GM12878 (cell line): ENCODE results near the gene RBKS.

Experiments used
- ATF3 ChIP-seq: IDR thresholded peaks from 2 replicates; pipeline ENCODE4 v1.6.1; 2011; ENCODE audit warnings: low read depth, mild to moderate bottlenecking, low read length, moderate library complexity, borderline replicate concordance; ENCODE audit errors: extremely low read depth
- EED ChIP-seq: sonication (generic); IDR thresholded peaks from 2 replicates; pipeline ENCODE4 v1.6.1; 2016; ENCODE audit warnings: antibody characterized with exemption, low read depth
- ESRRA ChIP-seq: IDR thresholded peaks from 2 replicates; pipeline ENCODE4 v1.6.1; 2012; ENCODE audit warnings: mild to moderate bottlenecking, low read length, improper control_type of control experiment
- JUND ChIP-seq: IDR thresholded peaks from 2 replicates; pipeline ENCODE4 v1.6.1; 2012; ENCODE audit warnings: low read depth, mild to moderate bottlenecking, low read length, improper control_type of control experiment, moderate library complexity
- KAT2A ChIP-seq: conservative IDR thresholded peaks from 2 replicates; pipeline ENCODE4 v1.6.1; 2011; ENCODE audit warnings: low read depth, low read length; ENCODE audit not compliant: control insufficient read depth
- NFIC ChIP-seq: IDR thresholded peaks from 2 replicates; pipeline ENCODE4 v1.6.1; 2012; ENCODE audit warnings: low read depth, mild to moderate bottlenecking, inconsistent platforms, low read length, moderate library complexity
- RAD21 ChIP-seq: IDR thresholded peaks from 2 replicates; pipeline ENCODE4 v1.6.1; 2011; ENCODE audit warnings: mild to moderate bottlenecking, low read depth, low read length, moderate library complexity; ENCODE audit not compliant: insufficient read depth
- TCF12 ChIP-seq: IDR thresholded peaks from 2 replicates; pipeline ENCODE4 v1.6.1; 2011; ENCODE audit warnings: low read depth, mild to moderate bottlenecking, low read length
- TF ChIP-seq, protein P1 (sequence below), 3 experiments: IDR thresholded peaks in 2 of 3; conservative IDR thresholded peaks in 1 of 3; 2 replicates each; pipeline ENCODE4 v1.5.1; 2011; ENCODE audit warnings: low read depth in 3 of 3, low read length in 3 of 3, mild to moderate bottlenecking in 3 of 3, control low read depth in 2 of 3, moderate library complexity in 2 of 3, inconsistent platforms in 1 of 3, mixed read lengths in 1 of 3; ENCODE audit not compliant: control insufficient read depth in 2 of 3, insufficient read depth in 1 of 3; ENCODE audit errors: extremely low read depth in 1 of 3
- TF ChIP-seq, protein P2 (sequence below): fragments of 450-650 bp; IDR thresholded peaks from 2 replicates; pipeline ENCODE4 v1.6.1; 2014; ENCODE audit warnings: mild to moderate bottlenecking

- no peak for TF ChIP-seq KAT2A
- no peak for TF ChIP-seq RAD21
- TF ChIP-seq TCF12: no peak
- TF ChIP-seq, protein P1, sequence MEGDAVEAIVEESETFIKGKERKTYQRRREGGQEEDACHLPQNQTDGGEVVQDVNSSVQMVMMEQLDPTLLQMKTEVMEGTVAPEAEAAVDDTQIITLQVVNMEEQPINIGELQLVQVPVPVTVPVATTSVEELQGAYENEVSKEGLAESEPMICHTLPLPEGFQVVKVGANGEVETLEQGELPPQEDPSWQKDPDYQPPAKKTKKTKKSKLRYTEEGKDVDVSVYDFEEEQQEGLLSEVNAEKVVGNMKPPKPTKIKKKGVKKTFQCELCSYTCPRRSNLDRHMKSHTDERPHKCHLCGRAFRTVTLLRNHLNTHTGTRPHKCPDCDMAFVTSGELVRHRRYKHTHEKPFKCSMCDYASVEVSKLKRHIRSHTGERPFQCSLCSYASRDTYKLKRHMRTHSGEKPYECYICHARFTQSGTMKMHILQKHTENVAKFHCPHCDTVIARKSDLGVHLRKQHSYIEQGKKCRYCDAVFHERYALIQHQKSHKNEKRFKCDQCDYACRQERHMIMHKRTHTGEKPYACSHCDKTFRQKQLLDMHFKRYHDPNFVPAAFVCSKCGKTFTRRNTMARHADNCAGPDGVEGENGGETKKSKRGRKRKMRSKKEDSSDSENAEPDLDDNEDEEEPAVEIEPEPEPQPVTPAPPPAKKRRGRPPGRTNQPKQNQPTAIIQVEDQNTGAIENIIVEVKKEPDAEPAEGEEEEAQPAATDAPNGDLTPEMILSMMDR (IDR thresholded peaks at IDR 0.05 in 2 of 3, conservative IDR thresholded peaks at IDR 0.05 in 1 of 3; ENCODE audit: control insufficient read depth in 2 of 3, extremely low read depth in 1 of 3, insufficient read depth in 1 of 3, low read depth in 3 of 3, low read length in 3 of 3): no peak
- TF ChIP-seq, protein P2, sequence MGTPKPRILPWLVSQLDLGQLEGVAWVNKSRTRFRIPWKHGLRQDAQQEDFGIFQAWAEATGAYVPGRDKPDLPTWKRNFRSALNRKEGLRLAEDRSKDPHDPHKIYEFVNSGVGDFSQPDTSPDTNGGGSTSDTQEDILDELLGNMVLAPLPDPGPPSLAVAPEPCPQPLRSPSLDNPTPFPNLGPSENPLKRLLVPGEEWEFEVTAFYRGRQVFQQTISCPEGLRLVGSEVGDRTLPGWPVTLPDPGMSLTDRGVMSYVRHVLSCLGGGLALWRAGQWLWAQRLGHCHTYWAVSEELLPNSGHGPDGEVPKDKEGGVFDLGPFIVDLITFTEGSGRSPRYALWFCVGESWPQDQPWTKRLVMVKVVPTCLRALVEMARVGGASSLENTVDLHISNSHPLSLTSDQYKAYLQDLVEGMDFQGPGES: no peak
- no peak for TF ChIP-seq ATF3
- TF ChIP-seq EED: no peak
- TF ChIP-seq ESRRA: no peak
- no peak for TF ChIP-seq NFIC
- no peak for TF ChIP-seq JUND
Measured at GRCh38 chr2:27854229-27854862, 35.8 kb downstream of the RBKS start.
